Ovary (tissue), 9 donors: ENCODE measurements around the gene TSPEAR. TPM values are rescaled to one million over a fixed set of nuclear protein-coding genes. Genes with fewer than 3 reads are reported as not detected.

Experiments used
- DNase-seq, 5 donors: peaks; one replicate each; pipeline ENCODE4 v3.0.0-alpha.2; 2019 to 2020
- H3K27ac ChIP-seq, 2 donors: fragments of 200-600 bp; one replicate each; pipeline versions ENCODE4 v1.5.1 to v1.8.0; 2019 to 2022
- H3K27me3 ChIP-seq: fragments of 200-600 bp; one replicate; pipeline ENCODE4 v1.8.0; 2022
- H3K36me3 ChIP-seq: fragments of 200-600 bp; sonication (generic); one replicate; pipeline ENCODE4 v1.5.1; 2019
- H3K4me1 ChIP-seq: one replicate; pipeline ENCODE4 v1.8.1; 2013; ENCODE audit warnings: mild to moderate bottlenecking, moderate library complexity; ENCODE audit not compliant: insufficient read depth
- H3K4me3 ChIP-seq: fragments of 200-600 bp; sonication (generic); one replicate; pipeline ENCODE4 v1.5.1; 2017
- H3K9me3 ChIP-seq, 2 donors: fragments of 200-600 bp in 1 of 2; sonication (generic) in 1 of 2; one replicate each; pipeline versions ENCODE4 v1.5.1 to v1.8.1; 2013 to 2019; ENCODE audit warnings: mild to moderate bottlenecking in 1 of 2, moderate library complexity in 1 of 2
- EP300 ChIP-seq: sonication (generic); formaldehyde crosslinking; IDR thresholded peaks from one replicate; pipeline ENCODE4 v1.6.1; 2017; ENCODE audit warnings: antibody characterized with exemption
- POLR2A ChIP-seq: fragments of 450-650 bp; IDR thresholded peaks from one replicate; pipeline ENCODE4 v1.6.1; 2017; ENCODE audit warnings: antibody characterized with exemption, mild to moderate bottlenecking, moderate library complexity
- WGBS, 3 donors: extraction: QIAGEN DNeasy Blood & Tissue Kit in 1 of 3; methylation state at CpG; one replicate each; pipeline versions ENCODE4 v1.1.5 to v1.1.7; 2013 to 2017; 5-methylcytosine and 5-hydroxymethylcytosine counted together
- intact Hi-C, 4 donors: fragments of 100-400 bp; cut with DNase I; formaldehyde crosslinking; loops; one replicate each; pipeline versions ENCODE4 v1.11.0 to v1.15.1; 2022 to 2023
- polyA plus RNA-seq, 2 donors: library from polyadenylated mRNA; stranded (reverse); fragments of 200-250 nt in 1 of 2; fragments of 350-450 nt in 1 of 2; fragmentation: Illumina TruSeq in 1 of 2; extraction: RNeasy Lipid Tissue Mini Kit (QIAGEN cat#74804) in 1 of 2; gene quantifications; one replicate each; pipeline ENCODE4 v1.2.3, GENCODE V29; 2013 to 2014
- total RNA-seq, 7 donors: library from RNA; depleted of rRNA in 2 of 7; stranded (reverse); fragments of >200 nt in 2 of 7; fragmentation: NEBNext Ultra II Directional in 3 of 7; extraction: Animal tissue kit (Norgen Biotek cat#: 25700) in 3 of 7; gene quantifications; one replicate each; pipeline versions ENCODE4 v1.1.0 to v1.2.4, GENCODE V29; 2016 to 2023
- TF ChIP-seq, protein P1 (sequence below), 3 donors: fragments of 450-650 bp in 2 of 3; fragments of 200-600 bp in 1 of 3; IDR thresholded peaks; one replicate each; pipeline versions ENCODE4 v1.5.1 to v1.8.0; 2016 to 2022; ENCODE audit warnings: antibody characterized with exemption in 3 of 3, mild to moderate bottlenecking in 1 of 3
- donor health status: DM: no; HTN: no; CAD: no; lungs with moderate emphysema.
- donor health status: DM: no; HTN: no; CAD: no.
- donor health status: Bipolar disorder and iron deficiency.
- donor health status: DM: yes; HTN: yes; CAD: no.
- donor health status: DM: no; HTN: no; CAD: no.
- donor health status: DM: yes; HTN: yes; CAD: no.

TSPEAR gene
- total and polyA plus RNA-seq, 9 donors = 0.07 to 0.27 (median 0.11) TPM; not detected in 4

DNA sequence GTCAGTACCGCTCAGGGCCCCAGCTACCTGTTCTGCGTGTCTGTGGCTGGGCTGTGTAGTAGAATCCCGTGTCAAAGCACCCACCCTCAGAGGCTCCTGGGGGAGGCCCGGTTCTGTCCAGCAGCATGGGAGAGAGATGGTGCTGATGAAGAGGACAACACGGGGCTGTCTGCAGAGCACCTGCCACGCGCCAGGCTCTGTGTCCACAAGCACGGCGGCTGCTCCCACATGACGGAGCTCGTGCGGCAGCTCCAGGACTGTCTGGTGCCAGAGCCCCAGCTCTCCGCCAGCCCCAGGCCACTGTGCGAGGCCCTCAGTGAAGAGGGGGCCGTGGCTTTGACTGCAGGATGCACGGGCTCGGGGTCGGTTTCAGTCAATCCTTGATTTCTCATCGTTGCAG lies 42.0 kb upstream of the TSPEAR start:
- no peaks in the 10 kb centered on the region for H3K36me3 ChIP-seq
- no peaks in the 10 kb centered on the region for H3K4me1 ChIP-seq
- intact Hi-C loops = no loop called here
- DNase-seq = no peak
- no peak overlapping the region for H3K27ac ChIP-seq
- no peaks in the 10 kb centered on the region for H3K9me3 ChIP-seq
- H3K4me3 ChIP-seq = no peak overlapping the region
- TF ChIP-seq, protein P1, sequence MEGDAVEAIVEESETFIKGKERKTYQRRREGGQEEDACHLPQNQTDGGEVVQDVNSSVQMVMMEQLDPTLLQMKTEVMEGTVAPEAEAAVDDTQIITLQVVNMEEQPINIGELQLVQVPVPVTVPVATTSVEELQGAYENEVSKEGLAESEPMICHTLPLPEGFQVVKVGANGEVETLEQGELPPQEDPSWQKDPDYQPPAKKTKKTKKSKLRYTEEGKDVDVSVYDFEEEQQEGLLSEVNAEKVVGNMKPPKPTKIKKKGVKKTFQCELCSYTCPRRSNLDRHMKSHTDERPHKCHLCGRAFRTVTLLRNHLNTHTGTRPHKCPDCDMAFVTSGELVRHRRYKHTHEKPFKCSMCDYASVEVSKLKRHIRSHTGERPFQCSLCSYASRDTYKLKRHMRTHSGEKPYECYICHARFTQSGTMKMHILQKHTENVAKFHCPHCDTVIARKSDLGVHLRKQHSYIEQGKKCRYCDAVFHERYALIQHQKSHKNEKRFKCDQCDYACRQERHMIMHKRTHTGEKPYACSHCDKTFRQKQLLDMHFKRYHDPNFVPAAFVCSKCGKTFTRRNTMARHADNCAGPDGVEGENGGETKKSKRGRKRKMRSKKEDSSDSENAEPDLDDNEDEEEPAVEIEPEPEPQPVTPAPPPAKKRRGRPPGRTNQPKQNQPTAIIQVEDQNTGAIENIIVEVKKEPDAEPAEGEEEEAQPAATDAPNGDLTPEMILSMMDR (IDR thresholded peaks at IDR 0.05) = no peak
- TF ChIP-seq POLR2A = no peak
- TF ChIP-seq EP300 = no peak
- WGBS, 3 donors = 77 to 81% (median 79%) methylated on average over 19 of the region's 19 CpGs
- no peaks in the 10 kb centered on the region for H3K27me3 ChIP-seq

DNA sequence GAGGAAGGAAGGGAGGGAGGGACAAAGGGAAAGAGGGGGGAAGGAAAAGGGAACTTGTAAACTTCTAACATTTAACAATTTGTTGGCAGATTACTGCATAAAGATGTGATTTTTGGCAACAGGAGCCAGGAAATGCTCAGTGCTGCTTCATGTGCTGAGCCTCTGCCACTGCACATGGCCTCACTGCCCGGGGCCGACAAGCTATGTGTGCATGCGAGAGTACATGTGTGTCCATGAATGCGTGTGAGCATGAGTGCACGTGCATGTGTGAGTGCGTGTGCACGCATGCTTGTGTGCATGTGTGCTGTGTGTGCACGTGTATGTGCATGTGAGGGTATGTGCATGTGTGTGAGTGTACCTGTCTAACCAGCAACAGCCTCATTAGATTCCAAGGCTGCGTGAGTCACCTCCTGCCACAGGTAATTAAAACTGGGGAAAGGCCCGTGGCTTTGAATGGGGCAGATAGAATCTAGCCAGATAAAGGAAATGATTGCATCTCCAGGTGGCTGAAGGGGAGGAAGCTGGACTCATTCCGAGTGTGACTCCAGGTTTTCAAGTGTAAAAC lies 41.4 kb upstream of the TSPEAR start:
- no peak overlapping the region for H3K4me3 ChIP-seq
- H3K36me3 ChIP-seq = no peaks in the 10 kb centered on the region
- H3K9me3 ChIP-seq = no peaks in the 10 kb centered on the region
- WGBS, 3 donors = 59 to 71% (median 66%) methylated on average over 11 of the region's 11 CpGs
- no peak for DNase-seq
- H3K27ac ChIP-seq = no peak overlapping the region
- H3K27me3 ChIP-seq = no peaks in the 10 kb centered on the region
- intact Hi-C loops = no loop called here
- H3K4me1 ChIP-seq = no peaks in the 10 kb centered on the region
- no peak for TF ChIP-seq POLR2A
- TF ChIP-seq, protein P1 (IDR thresholded peaks at IDR 0.05) = no peak
- TF ChIP-seq EP300 = no peak

DNA sequence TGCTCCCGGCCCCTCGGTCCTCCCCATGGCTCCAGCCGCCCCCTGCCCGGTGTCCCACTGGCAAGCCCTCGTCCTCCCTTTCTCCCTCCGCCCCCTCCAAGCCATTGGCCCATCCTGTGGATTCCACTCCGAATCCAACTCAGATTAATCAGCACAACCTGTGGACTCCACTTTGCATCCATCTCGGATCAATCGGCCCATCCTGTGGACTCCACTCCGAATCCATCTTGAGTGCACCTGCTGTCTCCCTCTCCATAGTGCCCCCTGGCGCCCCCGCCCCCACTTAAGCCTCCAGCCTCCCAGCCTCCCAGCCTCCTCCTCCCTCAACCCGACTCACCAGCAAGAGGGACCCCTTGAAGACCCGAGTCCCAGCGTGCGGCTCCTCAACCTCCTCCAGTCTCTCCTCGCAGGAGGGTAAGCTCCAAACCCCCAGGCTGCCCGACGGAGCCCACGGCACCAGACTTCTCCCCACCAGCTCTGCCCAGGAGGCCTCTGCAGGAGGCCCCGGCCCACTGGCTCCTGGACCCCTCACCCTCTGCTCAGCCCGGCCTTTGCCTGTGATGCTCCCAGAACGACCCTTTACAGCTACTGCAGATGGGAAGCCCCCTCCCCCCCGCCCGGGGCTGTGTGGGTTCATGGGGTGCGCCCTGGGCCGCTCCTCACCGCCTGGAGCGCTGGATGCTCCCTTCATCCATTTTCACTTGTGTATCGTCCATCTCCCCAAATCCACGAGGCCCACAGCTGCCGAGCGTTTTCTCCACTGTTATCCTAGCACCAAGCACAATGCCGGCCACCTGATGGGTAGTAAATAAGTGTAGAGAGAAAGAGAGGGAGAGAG lies 40.6 kb upstream of the TSPEAR start:
- H3K9me3 ChIP-seq = no peaks in the 10 kb centered on the region
- no peak overlapping the region for H3K4me3 ChIP-seq
- no peaks in the 10 kb centered on the region for H3K4me1 ChIP-seq
- TF ChIP-seq POLR2A (no peak), EP300 (no peak)
- TF ChIP-seq, protein P1 (IDR thresholded peaks at IDR 0.05) = no peak
- intact Hi-C loops = no loop called here
- 69 to 77% (median 72%) methylated on average over 34 of the region's 34 CpGs for WGBS, 3 donors
- no peaks in the 10 kb centered on the region for H3K27me3 ChIP-seq
- no peaks in the 10 kb centered on the region for H3K36me3 ChIP-seq
- DNase-seq = no peak
- no peak overlapping the region for H3K27ac ChIP-seq

DNA sequence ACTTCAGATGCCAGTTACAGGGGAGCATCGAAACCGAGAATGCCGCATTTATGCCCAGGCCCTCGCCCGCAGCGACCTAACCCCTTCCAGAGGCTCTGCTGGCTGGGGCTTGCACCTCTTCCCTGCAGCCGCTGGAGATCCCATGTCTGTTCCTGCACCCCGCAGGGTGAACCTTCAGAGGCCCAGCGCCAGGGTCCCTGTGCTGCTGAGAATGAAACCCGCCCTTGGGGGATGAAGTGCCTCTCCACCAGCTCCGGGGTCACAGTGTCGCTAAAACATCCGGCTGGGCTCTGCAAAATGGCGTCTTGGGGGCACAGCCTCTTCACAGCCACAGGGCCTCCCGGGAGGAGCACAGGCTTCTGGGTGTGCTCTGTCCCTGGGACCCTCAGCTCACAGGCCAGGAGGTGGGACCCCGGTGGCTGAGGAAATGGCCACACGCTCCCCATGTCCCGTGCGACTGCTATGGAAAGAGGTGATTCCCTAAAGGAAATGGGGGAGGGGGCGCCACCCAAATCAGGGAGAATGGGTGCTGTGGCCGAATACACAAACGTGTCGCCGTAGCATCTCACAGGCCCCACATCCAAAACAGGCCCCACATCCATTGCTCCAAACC lies 39.9 kb upstream of the TSPEAR start:
- Histone ChIP-seq H3K27ac (no peak overlapping the region), H3K27me3 (no peaks in the 10 kb centered on the region), H3K4me3 (no peak overlapping the region), H3K9me3 (no peaks in the 10 kb centered on the region), H3K36me3 (no peaks in the 10 kb centered on the region), H3K4me1 (no peaks in the 10 kb centered on the region)
- no peak for DNase-seq
- TF ChIP-seq EP300 (no peak), POLR2A (no peak)
- TF ChIP-seq, protein P1 (IDR thresholded peaks at IDR 0.05) = no peak
- 78 to 91% (median 86%) methylated on average over 23 to 24 of the region's 24 CpGs for WGBS, 3 donors
- intact Hi-C loops = no loop called here
